ENCODE data around the gene MAPK11.

- TF ChIP-seq, protein P1, sequence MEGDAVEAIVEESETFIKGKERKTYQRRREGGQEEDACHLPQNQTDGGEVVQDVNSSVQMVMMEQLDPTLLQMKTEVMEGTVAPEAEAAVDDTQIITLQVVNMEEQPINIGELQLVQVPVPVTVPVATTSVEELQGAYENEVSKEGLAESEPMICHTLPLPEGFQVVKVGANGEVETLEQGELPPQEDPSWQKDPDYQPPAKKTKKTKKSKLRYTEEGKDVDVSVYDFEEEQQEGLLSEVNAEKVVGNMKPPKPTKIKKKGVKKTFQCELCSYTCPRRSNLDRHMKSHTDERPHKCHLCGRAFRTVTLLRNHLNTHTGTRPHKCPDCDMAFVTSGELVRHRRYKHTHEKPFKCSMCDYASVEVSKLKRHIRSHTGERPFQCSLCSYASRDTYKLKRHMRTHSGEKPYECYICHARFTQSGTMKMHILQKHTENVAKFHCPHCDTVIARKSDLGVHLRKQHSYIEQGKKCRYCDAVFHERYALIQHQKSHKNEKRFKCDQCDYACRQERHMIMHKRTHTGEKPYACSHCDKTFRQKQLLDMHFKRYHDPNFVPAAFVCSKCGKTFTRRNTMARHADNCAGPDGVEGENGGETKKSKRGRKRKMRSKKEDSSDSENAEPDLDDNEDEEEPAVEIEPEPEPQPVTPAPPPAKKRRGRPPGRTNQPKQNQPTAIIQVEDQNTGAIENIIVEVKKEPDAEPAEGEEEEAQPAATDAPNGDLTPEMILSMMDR (conservative IDR thresholded peaks at IDR 0.05; ENCODE audit: low read depth, low read length), result no peak
- TF ChIP-seq EZH2 (IDR thresholded peaks at IDR 0.05; ENCODE audit: low read length, unreplicated experiment), result no peak
- TF ChIP-seq EZH2phosphoT487 (IDR thresholded peaks at IDR 0.05; ENCODE audit: borderline replicate concordance, low read length), result no peak
Measured at GRCh38 chr22:50312371-50312770, 42.2 kb upstream of the MAPK11 start.
